ENCODE measurements around the gene SUOX.

Gene SUOX

DNA sequence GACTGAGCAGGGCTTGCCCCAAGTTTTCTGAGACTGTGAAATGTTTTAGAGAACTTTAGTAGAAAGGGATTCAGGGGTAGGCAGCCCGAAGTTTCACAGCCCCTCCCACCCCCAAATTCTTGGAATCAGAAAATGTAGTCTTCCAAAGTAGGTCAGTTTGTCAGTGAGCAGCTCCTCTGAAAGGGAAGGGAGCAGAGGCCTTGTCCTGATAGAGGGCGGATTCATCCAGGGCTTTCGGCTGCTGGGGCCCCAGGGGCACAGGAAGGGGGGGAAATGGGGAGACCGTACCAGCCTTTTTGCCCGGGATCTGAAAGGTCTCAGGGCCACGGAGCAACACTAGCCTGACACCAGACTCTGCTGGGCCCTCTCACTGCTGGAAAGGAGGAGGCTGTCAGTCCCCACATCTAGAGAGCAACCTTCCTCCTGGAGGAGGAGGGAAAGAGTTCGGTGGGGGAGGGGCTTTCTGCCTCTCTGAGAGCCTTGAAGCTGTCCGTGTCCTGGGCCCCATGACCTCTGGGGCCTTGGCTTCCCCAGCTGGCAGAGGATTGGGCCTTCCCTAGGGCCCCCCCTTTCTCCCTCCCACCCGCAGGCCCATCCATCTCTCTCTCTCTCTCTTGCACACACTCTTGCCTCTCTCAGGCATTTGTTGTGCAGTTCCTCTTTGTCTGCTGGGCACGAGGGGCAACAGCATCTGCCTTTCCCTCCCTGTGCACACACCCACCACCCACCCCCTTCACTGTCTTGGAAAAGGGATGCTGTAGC is 23.5 kb downstream of the SUOX start, which contains the start of gene IKZF4:
Gene IKZF4, plus strand, starts transcription at position 621 of the 762 bp plus-strand sequence. CDS start 451 bp downstream, outside the sequence.
- H3K9me3 ChIP-seq (ENCODE audit: control insufficient read depth in 2 of 2, low read length in 2 of 2) = no peaks in the 10 kb centered on the region
- no peaks in the 10 kb centered on the region for H3K27me3 ChIP-seq (ENCODE audit: control insufficient read depth in 1 of 2, insufficient read depth in 2 of 2, low read length in 2 of 2)
- H3K4me3 ChIP-seq (ENCODE audit: low read length in 2 of 2) = peak within 1 kb of the TSS; percentile 73 to 82
- H3K27ac ChIP-seq (ENCODE audit: low read length) = peak within 1 kb of the TSS; percentile 85
- peak within 1 kb of the TSS; percentile 71 to 72 for H3K9ac ChIP-seq (ENCODE audit: low read length in 2 of 2)
- peaks cover 8 to 12% of the 10 kb centered on the region in 2 donors for H3K36me3 ChIP-seq (ENCODE audit: control insufficient read depth in 2 of 2, insufficient read depth in 2 of 2, low read length in 2 of 2)
- H3K4me1 ChIP-seq (ENCODE audit: control insufficient read depth, insufficient read depth, low read length) = peaks cover 26% of the 10 kb centered on the region

DNA sequence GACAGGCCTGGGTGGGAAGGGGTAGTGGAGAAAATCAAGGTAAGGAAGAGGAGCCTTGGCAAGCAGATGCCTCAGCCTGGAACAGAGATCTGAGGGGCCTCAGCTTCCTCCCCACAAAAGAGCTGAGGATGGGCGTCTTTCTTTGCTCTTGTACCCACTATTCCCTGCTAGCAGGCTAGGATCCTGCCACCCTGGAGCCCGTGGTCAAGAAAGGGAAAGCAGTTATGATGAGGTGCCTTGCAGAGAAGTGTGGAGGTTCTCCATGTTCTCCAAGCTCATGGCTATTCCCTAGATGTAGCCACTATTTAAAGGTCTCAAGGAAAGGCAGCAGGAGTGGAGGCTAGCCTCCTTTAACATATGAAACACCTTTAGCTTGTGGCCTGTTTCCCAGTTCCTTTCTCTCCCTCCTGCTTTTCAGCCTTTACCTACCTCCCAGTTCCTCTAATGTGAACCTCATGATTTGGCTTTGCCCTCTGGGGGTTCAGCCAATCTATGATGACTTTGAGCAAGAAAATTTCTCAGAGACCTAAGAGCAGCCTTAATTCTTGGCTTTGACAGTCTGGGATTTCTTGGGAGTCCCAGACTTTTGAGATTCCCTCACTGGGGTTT is 24.9 kb downstream of the SUOX start:
- H3K27me3 ChIP-seq (ENCODE audit: control insufficient read depth in 1 of 2, insufficient read depth in 2 of 2, low read length in 2 of 2) = no peaks in the 10 kb centered on the region
- peaks cover 14 to 17% of the 10 kb centered on the region in 2 donors for H3K36me3 ChIP-seq (ENCODE audit: control insufficient read depth in 2 of 2, insufficient read depth in 2 of 2, low read length in 2 of 2)

DNA sequence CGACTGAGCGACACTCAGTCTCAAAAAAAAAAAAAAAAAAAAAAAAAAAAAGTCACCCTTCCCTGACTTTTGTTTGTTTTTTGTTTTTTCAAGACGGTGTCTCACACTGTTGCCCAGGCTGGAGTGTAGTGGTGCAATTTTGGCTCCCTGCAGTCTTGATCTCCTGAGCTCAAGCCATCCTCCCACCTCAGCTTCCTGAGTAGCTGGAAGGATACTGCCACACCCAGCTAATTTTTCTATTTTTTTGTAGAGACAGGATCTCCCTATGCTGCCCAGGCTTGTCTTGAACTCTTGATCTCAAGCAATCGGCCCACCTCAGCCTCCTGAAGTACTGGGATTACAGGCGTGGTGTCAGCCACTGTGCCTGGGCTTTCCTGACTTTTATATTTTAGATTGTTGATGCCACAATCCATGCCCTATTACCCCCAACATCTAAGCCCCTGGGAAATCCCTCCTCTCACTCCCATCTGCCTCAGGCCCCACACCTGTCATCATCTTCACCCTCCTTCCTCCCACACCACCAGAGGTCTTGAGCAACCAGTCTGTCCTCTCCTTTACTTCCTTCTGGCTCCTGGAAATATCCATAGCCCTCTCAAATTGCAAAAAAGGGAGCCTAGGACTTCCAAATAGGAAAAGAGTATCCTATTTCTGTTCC is 31.6 kb downstream of the SUOX start:
- Histone ChIP-seq H3K4me3 (ENCODE audit: low read length in 2 of 2) (no peak overlapping the region), H3K9ac (ENCODE audit: low read length in 2 of 2) (no peak overlapping the region), H3K36me3 (ENCODE audit: control insufficient read depth in 2 of 2, insufficient read depth in 2 of 2, low read length in 2 of 2) (peaks cover 31 to 42% of the 10 kb centered on the region in 2 donors), H3K9me3 (ENCODE audit: control insufficient read depth in 2 of 2, low read length in 2 of 2) (no peaks in the 10 kb centered on the region), H3K27me3 (ENCODE audit: control insufficient read depth in 1 of 2, insufficient read depth in 2 of 2, low read length in 2 of 2) (no peaks in the 10 kb centered on the region), H3K4me1 (ENCODE audit: control insufficient read depth, insufficient read depth, low read length) (no peaks in the 10 kb centered on the region), H3K27ac (ENCODE audit: low read length) (no peak overlapping the region)

More for the DNA sequence above, 24.9 kb downstream of the SUOX start:
- Histone ChIP-seq H3K27ac (ENCODE audit: low read length) (peak overlapping the region; percentile 85), H3K9me3 (ENCODE audit: control insufficient read depth in 2 of 2, low read length in 2 of 2) (no peaks in the 10 kb centered on the region), H3K4me1 (ENCODE audit: control insufficient read depth, insufficient read depth, low read length) (peaks cover 26% of the 10 kb centered on the region), H3K9ac (ENCODE audit: low read length in 2 of 2) (peak overlapping the region; percentile 71 to 72), H3K4me3 (ENCODE audit: low read length in 2 of 2) (peak overlapping the region; percentile 73 to 82)

DNA sequence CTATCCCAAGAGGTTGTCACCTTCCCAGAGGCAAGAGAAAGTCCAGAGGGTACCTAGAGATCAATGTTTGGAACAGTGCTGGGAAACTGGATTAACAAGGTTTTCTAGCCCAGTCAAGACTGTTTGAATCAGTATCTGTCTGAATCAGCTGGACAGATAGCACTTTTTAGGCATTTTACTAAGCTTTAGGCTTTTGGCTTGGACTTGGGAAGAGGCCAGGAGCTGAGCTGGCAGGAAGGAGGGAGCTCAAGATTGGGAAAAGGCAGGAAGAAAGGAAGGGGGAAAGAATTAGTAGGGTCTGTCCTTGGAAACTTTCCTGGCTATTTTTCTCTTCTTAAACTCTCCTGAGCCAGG is 32.1 kb downstream of the SUOX start:
- no peak overlapping the region for H3K4me3 ChIP-seq (ENCODE audit: low read length in 2 of 2)
- peak overlapping the region in 1 of 2 donors; percentile 21 for H3K9ac ChIP-seq (ENCODE audit: low read length in 2 of 2)
- no peaks in the 10 kb centered on the region for H3K27me3 ChIP-seq (ENCODE audit: control insufficient read depth in 1 of 2, insufficient read depth in 2 of 2, low read length in 2 of 2)
- H3K9me3 ChIP-seq (ENCODE audit: control insufficient read depth in 2 of 2, low read length in 2 of 2) = no peaks in the 10 kb centered on the region
- H3K27ac ChIP-seq (ENCODE audit: low read length) = no peak overlapping the region
- no peaks in the 10 kb centered on the region for H3K4me1 ChIP-seq (ENCODE audit: control insufficient read depth, insufficient read depth, low read length)
- peaks cover 31 to 42% of the 10 kb centered on the region in 2 donors for H3K36me3 ChIP-seq (ENCODE audit: control insufficient read depth in 2 of 2, insufficient read depth in 2 of 2, low read length in 2 of 2)

DNA sequence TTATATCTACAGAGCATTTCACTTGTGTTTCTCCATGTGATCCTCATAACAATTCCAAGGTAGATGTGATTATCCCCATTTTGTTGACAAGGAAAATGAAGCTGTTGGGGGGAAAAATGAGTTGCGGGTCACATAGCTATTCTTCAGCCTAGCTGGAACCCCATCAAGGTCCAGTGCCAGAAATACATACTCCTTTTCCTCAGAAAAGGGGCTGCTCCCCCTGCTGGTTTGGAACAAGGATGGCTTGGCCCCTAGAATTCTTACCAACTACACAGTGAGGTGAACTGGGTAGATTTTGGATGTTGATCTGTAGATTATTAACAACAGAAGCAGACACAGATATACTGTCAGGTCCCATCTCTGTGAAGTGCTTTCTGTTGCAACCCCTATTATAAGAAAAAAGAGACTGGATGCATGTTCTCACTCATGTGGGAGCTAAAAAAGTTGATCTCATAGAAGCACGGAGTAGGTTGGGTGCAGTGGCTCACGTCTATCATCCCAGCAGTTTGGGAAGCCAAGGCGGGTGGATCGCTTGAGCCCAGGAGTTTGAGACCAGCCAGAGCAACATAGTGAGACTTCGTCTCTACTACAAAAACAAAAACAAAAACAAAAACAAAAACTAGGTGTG is 32.7 kb downstream of the SUOX start:
- no peaks in the 10 kb centered on the region for H3K27me3 ChIP-seq (ENCODE audit: control insufficient read depth in 1 of 2, insufficient read depth in 2 of 2, low read length in 2 of 2)
- H3K4me3 ChIP-seq (ENCODE audit: low read length in 2 of 2) = no peak overlapping the region
- no peaks in the 10 kb centered on the region for H3K4me1 ChIP-seq (ENCODE audit: control insufficient read depth, insufficient read depth, low read length)
- no peak overlapping the region for H3K27ac ChIP-seq (ENCODE audit: low read length)
- H3K36me3 ChIP-seq (ENCODE audit: control insufficient read depth in 2 of 2, insufficient read depth in 2 of 2, low read length in 2 of 2) = peaks cover 31 to 40% of the 10 kb centered on the region in 2 donors
- peak overlapping the region in 1 of 2 donors; percentile 21 for H3K9ac ChIP-seq (ENCODE audit: low read length in 2 of 2)
- no peaks in the 10 kb centered on the region for H3K9me3 ChIP-seq (ENCODE audit: control insufficient read depth in 2 of 2, low read length in 2 of 2)

DNA sequence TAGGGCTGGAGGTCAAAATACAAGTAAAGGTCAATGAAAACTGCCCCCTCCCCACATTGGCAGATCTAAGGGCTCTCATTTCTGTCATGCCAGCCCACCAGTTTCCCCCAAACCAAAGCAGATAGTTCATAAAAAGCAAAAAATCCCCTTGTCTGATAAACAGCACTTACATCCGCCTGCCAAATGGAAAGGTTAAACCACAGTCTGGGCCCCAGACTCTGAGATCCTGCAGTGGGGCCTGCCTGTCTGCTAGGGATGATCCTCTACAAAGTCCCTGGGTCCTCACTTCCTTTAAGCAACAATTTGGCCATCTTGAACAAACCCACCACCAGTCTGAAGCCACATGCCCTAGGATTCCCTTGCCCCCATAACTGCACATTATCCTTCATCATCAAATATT is 34.9 kb downstream of the SUOX start:
- Histone ChIP-seq H3K36me3 (ENCODE audit: control insufficient read depth in 2 of 2, insufficient read depth in 2 of 2, low read length in 2 of 2) (peaks cover 35 to 48% of the 10 kb centered on the region in 2 donors), H3K4me1 (ENCODE audit: control insufficient read depth, insufficient read depth, low read length) (no peaks in the 10 kb centered on the region), H3K9ac (ENCODE audit: low read length in 2 of 2) (no peak overlapping the region), H3K9me3 (ENCODE audit: control insufficient read depth in 2 of 2, low read length in 2 of 2) (no peaks in the 10 kb centered on the region), H3K27ac (ENCODE audit: low read length) (no peak overlapping the region), H3K27me3 (ENCODE audit: control insufficient read depth in 1 of 2, insufficient read depth in 2 of 2, low read length in 2 of 2) (no peaks in the 10 kb centered on the region), H3K4me3 (ENCODE audit: low read length in 2 of 2) (no peak overlapping the region)

DNA sequence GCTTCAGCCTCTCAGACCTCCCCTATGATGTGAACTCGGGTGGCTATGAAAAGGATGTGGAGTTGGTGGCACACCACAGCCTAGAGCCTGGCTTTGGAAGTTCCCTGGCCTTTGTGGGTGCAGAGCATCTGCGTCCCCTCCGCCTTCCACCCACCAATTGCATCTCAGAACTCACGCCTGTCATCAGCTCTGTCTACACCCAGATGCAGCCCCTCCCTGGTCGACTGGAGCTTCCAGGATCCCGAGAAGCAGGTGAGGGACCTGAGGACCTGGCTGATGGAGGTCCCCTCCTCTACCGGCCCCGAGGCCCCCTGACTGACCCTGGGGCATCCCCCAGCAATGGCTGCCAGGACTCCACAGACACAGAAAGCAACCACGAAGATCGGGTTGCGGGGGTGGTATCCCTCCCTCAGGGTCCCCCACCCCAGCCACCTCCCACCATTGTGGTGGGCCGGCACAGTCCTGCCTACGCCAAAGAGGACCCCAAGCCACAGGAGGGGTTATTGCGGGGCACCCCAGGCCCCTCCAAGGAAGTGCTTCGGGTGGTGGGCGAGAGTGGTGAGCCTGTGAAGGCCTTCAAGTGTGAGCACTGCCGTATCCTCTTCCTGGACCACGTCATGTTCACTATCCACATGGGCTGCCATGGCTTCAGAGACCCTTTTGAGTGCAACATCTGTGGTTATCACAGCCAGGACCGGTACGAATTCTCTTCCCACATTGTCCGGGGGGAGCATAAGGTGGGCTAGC is 37.7 kb downstream of the SUOX start:
- Histone ChIP-seq H3K27me3 (ENCODE audit: control insufficient read depth in 1 of 2, insufficient read depth in 2 of 2, low read length in 2 of 2) (no peaks in the 10 kb centered on the region), H3K9ac (ENCODE audit: low read length in 2 of 2) (no peak overlapping the region), H3K27ac (ENCODE audit: low read length) (no peak overlapping the region), H3K36me3 (ENCODE audit: control insufficient read depth in 2 of 2, insufficient read depth in 2 of 2, low read length in 2 of 2) (peaks cover 27 to 33% of the 10 kb centered on the region in 2 donors), H3K4me1 (ENCODE audit: control insufficient read depth, insufficient read depth, low read length) (no peaks in the 10 kb centered on the region), H3K4me3 (ENCODE audit: low read length in 2 of 2) (no peak overlapping the region), H3K9me3 (ENCODE audit: control insufficient read depth in 2 of 2, low read length in 2 of 2) (no peaks in the 10 kb centered on the region)

DNA sequence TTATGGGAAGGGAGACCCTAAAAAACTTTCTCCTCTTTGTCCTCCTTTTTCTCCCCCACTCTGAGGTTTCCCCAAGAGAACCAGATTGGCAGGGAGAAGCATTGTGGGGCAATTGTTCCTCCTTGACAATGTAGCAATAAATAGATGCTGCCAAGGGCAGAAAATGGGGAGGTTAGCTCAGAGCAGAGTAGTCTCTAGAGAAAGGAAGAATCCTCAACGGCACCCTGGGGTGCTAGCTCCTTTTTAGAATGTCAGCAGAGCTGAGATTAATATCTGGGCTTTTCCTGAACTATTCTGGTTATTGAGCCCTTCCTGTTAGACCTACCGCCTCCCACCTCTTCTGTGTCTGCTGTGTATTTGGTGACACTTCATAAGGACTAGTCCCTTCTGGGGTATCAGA is 40.1 kb downstream of the SUOX start:
- Histone ChIP-seq H3K9me3 (ENCODE audit: control insufficient read depth in 2 of 2, low read length in 2 of 2) (no peaks in the 10 kb centered on the region), H3K27me3 (ENCODE audit: control insufficient read depth in 1 of 2, insufficient read depth in 2 of 2, low read length in 2 of 2) (no peaks in the 10 kb centered on the region), H3K4me1 (ENCODE audit: control insufficient read depth, insufficient read depth, low read length) (peaks cover 4% of the 10 kb centered on the region), H3K9ac (ENCODE audit: low read length in 2 of 2) (no peak overlapping the region), H3K4me3 (ENCODE audit: low read length in 2 of 2) (no peak overlapping the region), H3K27ac (ENCODE audit: low read length) (no peak overlapping the region), H3K36me3 (ENCODE audit: control insufficient read depth in 2 of 2, insufficient read depth in 2 of 2, low read length in 2 of 2) (peaks cover 25 to 31% of the 10 kb centered on the region in 2 donors)

DNA sequence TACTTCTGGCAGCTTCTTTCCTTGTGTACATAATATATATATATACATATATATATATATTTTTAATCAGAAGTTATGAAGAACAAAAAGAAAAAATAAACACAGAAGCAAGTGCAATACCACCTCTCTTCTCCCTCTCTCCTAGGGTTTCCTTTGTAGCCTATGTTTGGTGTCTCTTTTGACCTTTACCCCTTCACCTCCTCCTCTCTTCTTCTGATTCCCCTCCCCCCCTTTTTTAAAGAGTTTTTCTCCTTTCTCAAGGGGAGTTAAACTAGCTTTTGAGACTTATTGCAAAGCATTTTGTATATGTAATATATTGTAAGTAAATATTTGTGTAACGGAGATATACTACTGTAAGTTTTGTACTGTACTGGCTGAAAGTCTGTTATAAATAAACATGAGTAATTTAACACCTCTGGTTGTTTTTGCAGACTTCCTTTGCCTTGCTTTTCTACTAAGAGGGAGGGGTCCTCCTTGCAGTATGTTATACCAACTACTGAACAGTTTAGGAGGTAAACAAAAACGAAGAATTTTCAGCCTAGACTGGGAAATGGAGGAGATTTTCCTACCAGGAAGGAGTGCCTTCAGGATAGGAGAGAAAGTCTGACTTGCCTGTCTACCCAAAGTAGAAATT is 41.1 kb downstream of the SUOX start:
- Histone ChIP-seq H3K9me3 (ENCODE audit: control insufficient read depth in 2 of 2, low read length in 2 of 2) (no peaks in the 10 kb centered on the region), H3K9ac (ENCODE audit: low read length in 2 of 2) (no peak overlapping the region), H3K27me3 (ENCODE audit: control insufficient read depth in 1 of 2, insufficient read depth in 2 of 2, low read length in 2 of 2) (no peaks in the 10 kb centered on the region), H3K27ac (ENCODE audit: low read length) (no peak overlapping the region), H3K4me3 (ENCODE audit: low read length in 2 of 2) (no peak overlapping the region), H3K4me1 (ENCODE audit: control insufficient read depth, insufficient read depth, low read length) (peaks cover 11% of the 10 kb centered on the region), H3K36me3 (ENCODE audit: control insufficient read depth in 2 of 2, insufficient read depth in 2 of 2, low read length in 2 of 2) (peaks cover 20 to 22% of the 10 kb centered on the region in 2 donors)

DNA sequence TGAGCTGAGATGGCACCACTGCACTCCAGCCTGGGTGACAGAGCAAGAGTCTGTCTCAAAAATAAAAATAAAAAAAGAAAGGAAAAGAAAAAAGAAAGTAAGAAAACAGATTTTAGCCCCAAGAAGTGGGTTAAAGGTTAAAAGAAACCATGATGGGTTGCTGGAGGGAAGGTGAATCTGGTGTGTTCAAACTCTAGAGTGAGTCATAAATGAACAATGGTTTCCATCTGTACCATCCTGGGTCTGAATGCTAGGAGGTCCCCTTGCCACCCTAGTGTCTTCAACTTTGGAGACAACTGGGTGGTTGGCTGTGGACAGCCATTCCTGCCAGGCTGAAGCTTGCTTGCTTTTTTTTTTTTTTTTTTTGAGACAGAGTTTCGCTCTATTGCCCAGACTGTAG is 43.1 kb downstream of the SUOX start:
- Histone ChIP-seq H3K9ac (ENCODE audit: low read length in 2 of 2) (no peak overlapping the region), H3K4me3 (ENCODE audit: low read length in 2 of 2) (no peak overlapping the region), H3K36me3 (ENCODE audit: control insufficient read depth in 2 of 2, insufficient read depth in 2 of 2, low read length in 2 of 2) (peaks cover 28 to 32% of the 10 kb centered on the region in 2 donors), H3K9me3 (ENCODE audit: control insufficient read depth in 2 of 2, low read length in 2 of 2) (no peaks in the 10 kb centered on the region), H3K27ac (ENCODE audit: low read length) (no peak overlapping the region), H3K4me1 (ENCODE audit: control insufficient read depth, insufficient read depth, low read length) (peaks cover 17% of the 10 kb centered on the region), H3K27me3 (ENCODE audit: control insufficient read depth in 1 of 2, insufficient read depth in 2 of 2, low read length in 2 of 2) (no peaks in the 10 kb centered on the region)
